Cardiac fibroblast (primary cell): ENCODE results near the gene CCDC91.
"Not testable (repeated sequence)": the region's sequence is repeated elsewhere in the genome, so short reads cannot be mapped to it uniquely, and the experiment has no call there.

Source experiments
- DNase-seq, 2 donors: peaks; one replicate each; pipeline versions ENCODE4 v3.0.0 to v3.0.0-alpha.2; 2010; ENCODE audit warnings: low read depth in 2 of 2
- H3K4me3 ChIP-seq, 2 donors: replicated peaks in 1 of 2; 1 replicate in 1 of 2; 2 replicates in 1 of 2; pipeline ENCODE4 v1.5.1; 2011; ENCODE audit warnings: low read depth in 2 of 2, low read length in 2 of 2, mild to moderate bottlenecking in 2 of 2, moderate library complexity in 1 of 2
- CTCF ChIP-seq: IDR thresholded peaks from one replicate; pipeline ENCODE4 v1.5.1; 2011; ENCODE audit warnings: low read depth, mild to moderate bottlenecking, low read length, inconsistent platforms

The CCDC91 gene

GRCh38 chr12:28463396-28463795, 273.1 kb downstream of the CCDC91 start:
- no peak overlapping the region for H3K4me3 ChIP-seq
- no peak for TF ChIP-seq CTCF
- DNase-seq, result no peak

GRCh38 chr12:28471762-28472161, 281.5 kb downstream of the CCDC91 start:
- H3K4me3 ChIP-seq, DNase-seq: not testable (repeated sequence)

- not testable (repeated sequence) for H3K4me3 ChIP-seq, DNase-seq
Observed at GRCh38 chr12:28476206-28476605, 285.9 kb downstream of the CCDC91 start.

- not testable (repeated sequence) for H3K4me3 ChIP-seq, DNase-seq
Observed at GRCh38 chr12:28479097-28479496, 288.8 kb downstream of the CCDC91 start.

- DNase-seq, result no peak
- TF ChIP-seq CTCF, result no peak
- no peak overlapping the region for H3K4me3 ChIP-seq
Observed at GRCh38 chr12:28479683-28480082, 289.4 kb downstream of the CCDC91 start.

- H3K4me3 ChIP-seq, result no peak overlapping the region
- DNase-seq, result no peak
- no peak for TF ChIP-seq CTCF
Observed at GRCh38 chr12:28484156-28484555, 293.9 kb downstream of the CCDC91 start.

GRCh38 chr12:28486521-28486920, 296.3 kb downstream of the CCDC91 start:
- H3K4me3 ChIP-seq, result no peak overlapping the region
- peak in 1 of 2 donors; percentile 7 for DNase-seq
- no peak for TF ChIP-seq CTCF

- TF ChIP-seq CTCF, result no peak
- peak; percentile 66 to 71 for DNase-seq
- no peak overlapping the region for H3K4me3 ChIP-seq
Observed at GRCh38 chr12:28489246-28489645, 299.0 kb downstream of the CCDC91 start.
